A673 (cell line): Measurements from ENCODE around the gene SHLD1. TPM values are rescaled to one million over a fixed set of nuclear protein-coding genes. Genes with fewer than 3 reads are reported as not detected.
"Not testable (repeated sequence)": the region's sequence is repeated elsewhere in the genome, so short reads cannot be mapped to it uniquely, and the experiment has no call there.

Experiments
- BruUV-seq: library from RNA; stranded (reverse); fragments of 400-500 nt; replicated peaks from 2 replicates; lab custom pipeline; 2021; lab: Mats Ljungman, UMichigan
- CTCF ChIA-PET: fragments of 300-600 bp; sonication (Branson Sonifier 250); formaldehyde crosslinking; loops from one replicate; lab custom pipeline; 2022; ENCODE audit warnings: antibody characterized with exemption; lab: Charles Lee
- POLR2A ChIA-PET: fragments of 300-600 bp; sonication (Branson Sonifier 250); formaldehyde crosslinking; loops from one replicate; lab custom pipeline; 2022; ENCODE audit warnings: antibody characterized with exemption; ENCODE audit not compliant: low non-redundant PET; lab: Charles Lee
- DNase-seq: peaks from one replicate; pipeline ENCODE4 v3.0.0-alpha.2; 2015; ENCODE audit warnings: low spot score
- H3K27ac ChIP-seq: fragments of 200-600 bp; sonication (generic); 2 replicates; pipeline ENCODE4 v1.5.1; 2016; ENCODE audit warnings: mixed run types, low read depth, mild to moderate bottlenecking, mixed read lengths, antibody characterized with exemption, low read length; ENCODE audit not compliant: poor library complexity, severe bottlenecking
- H3K27me3 ChIP-seq: fragments of 200-600 bp; sonication (generic); replicated peaks from 2 replicates; pipeline ENCODE4 v1.6.1; 2017; ENCODE audit warnings: mixed run types, low read depth, mild to moderate bottlenecking, mixed read lengths, antibody characterized with exemption, low read length; ENCODE audit not compliant: insufficient read depth, poor library complexity
- H3K36me3 ChIP-seq: fragments of 200-600 bp; sonication (generic); 2 replicates; pipeline ENCODE4 v1.6.1; 2016; ENCODE audit warnings: mixed run types, mild to moderate bottlenecking, mixed read lengths, antibody characterized with exemption, low read length; ENCODE audit not compliant: insufficient read depth, poor library complexity, severe bottlenecking
- H3K4me1 ChIP-seq: fragments of 200-600 bp; sonication (generic); 2 replicates; pipeline ENCODE4 v1.6.1; 2017; ENCODE audit warnings: mixed run types, mild to moderate bottlenecking, mixed read lengths, antibody characterized with exemption, low read length; ENCODE audit not compliant: insufficient read depth, poor library complexity, severe bottlenecking
- H3K4me3 ChIP-seq: fragments of 200-600 bp; sonication (generic); 2 replicates; pipeline ENCODE4 v1.5.1; 2016; ENCODE audit warnings: low read depth, mixed run types, mild to moderate bottlenecking, mixed read lengths, low read length; ENCODE audit not compliant: poor library complexity, severe bottlenecking
- H3K9me3 ChIP-seq: fragments of 200-600 bp; sonication (generic); 2 replicates; pipeline ENCODE4 v1.6.1; 2016; ENCODE audit warnings: mixed run types, low read depth, mild to moderate bottlenecking, mixed read lengths, antibody characterized with exemption, low read length; ENCODE audit not compliant: poor library complexity, severe bottlenecking
- CTCF ChIP-seq: fragments of 300-800, 200-600 bp; sonication (generic); conservative IDR thresholded peaks from 2 replicates; pipeline ENCODE4 v1.5.1; 2017; ENCODE audit warnings: low read depth, mild to moderate bottlenecking, antibody characterized with exemption, low read length, moderate library complexity, mixed read lengths
- EZH2 ChIP-seq: fragments of 200-600 bp; sonication (generic); IDR thresholded peaks from 2 replicates; pipeline ENCODE4 v1.6.1; 2017; ENCODE audit warnings: borderline replicate concordance, low read depth, mild to moderate bottlenecking, mixed read lengths, antibody characterized with exemption, low read length; ENCODE audit not compliant: poor library complexity, severe bottlenecking
- intact Hi-C: fragments of 100-400 bp; cut with micrococcal nuclease; formaldehyde crosslinking; loops from one replicate; pipeline ENCODE4 v1.10.0; 2022; ENCODE audit not compliant: unreplicated experiment
- total RNA-seq: library from RNA; stranded (reverse); gene quantifications from 2 replicates; pipeline ENCODE4 v1.2.3, GENCODE V29; 2021

Gene SHLD1
- total RNA-seq, 1 experiment from 2014 or later: 5.8 TPM

- H3K4me1 ChIP-seq: no peaks in the 10 kb centered on the region
- POLR2A ChIA-PET: interaction anchor here (0.6 kb wide), 1 partner anchor 663 kb away, joined by 3 read pairs; no protein-coding TSS in a partner anchor
Measured at GRCh38 chr20:5748246-5748645, 2.0 kb upstream of the SHLD1 start.

GRCh38 chr20:5749512-5749951, 669 bp upstream of the SHLD1 start:
- DNase-seq, H3K36me3 ChIP-seq, H3K4me3 ChIP-seq, intact Hi-C loops, BruUV-seq, POLR2A ChIA-PET, H3K27me3 ChIP-seq, H3K4me1 ChIP-seq, H3K9me3 ChIP-seq: not testable (repeated sequence)
- H3K27ac ChIP-seq: peak overlapping the region; percentile 73
- CTCF ChIA-PET: interaction anchor here (0.7 kb wide), 1 partner anchor 27 kb away, joined by 5 read pairs; no protein-coding TSS in a partner anchor

More at GRCh38 chr20:5748246-5748645, 2.0 kb upstream of the SHLD1 start:
- no TSS peak for BruUV-seq
- intact Hi-C loops: no loop called here
- no peaks in the 10 kb centered on the region for H3K27me3 ChIP-seq
- H3K9me3 ChIP-seq: no peaks in the 10 kb centered on the region
- H3K4me3 ChIP-seq: no peak overlapping the region
- no peak for DNase-seq
- no peaks in the 10 kb centered on the region for H3K36me3 ChIP-seq
- CTCF ChIA-PET: no interaction called here
- no peak overlapping the region for H3K27ac ChIP-seq
- TF ChIP-seq CTCF: no peak
- TF ChIP-seq EZH2: no peak

GRCh38 chr20:5751856-5752255, 1.7 kb downstream of the SHLD1 start:
- Histone ChIP-seq H3K27me3 (no peaks in the 10 kb centered on the region), H3K4me1 (no peaks in the 10 kb centered on the region), H3K36me3 (no peaks in the 10 kb centered on the region), H3K9me3 (no peaks in the 10 kb centered on the region), H3K4me3 (no peak overlapping the region), H3K27ac (no peak overlapping the region)
- TF ChIP-seq CTCF (no peak), EZH2 (no peak)
- BruUV-seq: no TSS peak
- ChIA-PET POLR2A (no interaction called here), CTCF (no interaction called here)
- no peak for DNase-seq
- intact Hi-C loops: no loop called here

- CTCF ChIA-PET: no interaction called here
Measured at GRCh38 chr20:5753814-5754213, 3.6 kb downstream of the SHLD1 start.

More at GRCh38 chr20:5753814-5754213, 3.6 kb downstream of the SHLD1 start:
- TF ChIP-seq CTCF (no peak), EZH2 (no peak)
- POLR2A ChIA-PET: no interaction called here
- Histone ChIP-seq H3K4me3 (no peak overlapping the region), H3K9me3 (no peaks in the 10 kb centered on the region), H3K4me1 (no peaks in the 10 kb centered on the region), H3K27me3 (no peaks in the 10 kb centered on the region), H3K27ac (no peak overlapping the region), H3K36me3 (no peaks in the 10 kb centered on the region)
- no peak for DNase-seq
- intact Hi-C loops: no loop called here
- no TSS peak for BruUV-seq
